Iris pigment epithelial cell (primary cell): ENCODE data around the gene CHERP.
"Not testable (repeated sequence)": the region's sequence is repeated elsewhere in the genome, so short reads cannot be mapped to it uniquely, and the experiment has no call there.

ENCODE experiments used
- DNase-seq: peaks from one replicate; pipeline ENCODE4 v3.0.0-alpha.2; 2011; ENCODE audit warnings: low read depth

CHERP gene

GRCh38 chr19:16543734-16544133 lies 1.5 kb upstream of the CHERP start:
- DNase-seq: not testable (repeated sequence)

GRCh38 chr19:16542910-16543472 lies 754 bp upstream of the CHERP start:
- DNase-seq: peak; percentile 14

- peak; percentile 42 for DNase-seq
These were observed 652 bp downstream of the CHERP start for GRCh38 chr19:16541526-16542044.

- DNase-seq: no peak
These were observed 1.3 kb downstream of the CHERP start for GRCh38 chr19:16540948-16541347.

- DNase-seq: no peak
These were observed 5.1 kb downstream of the CHERP start for GRCh38 chr19:16537111-16537510.

- no peak for DNase-seq
These were observed 6.1 kb downstream of the CHERP start for GRCh38 chr19:16536130-16536529.

- DNase-seq: no peak
These were observed 6.9 kb downstream of the CHERP start for GRCh38 chr19:16535381-16535780.

GRCh38 chr19:16532440-16533234 lies 9.6 kb downstream of the CHERP start:
- no peak for DNase-seq

GRCh38 chr19:16531380-16531669 lies 10.9 kb downstream of the CHERP start:
- DNase-seq: no peak

- no peak for DNase-seq
These were observed 11.5 kb downstream of the CHERP start for GRCh38 chr19:16530540-16531379.

- no peak for DNase-seq
These were observed 12.6 kb downstream of the CHERP start for GRCh38 chr19:16529466-16530144.

- DNase-seq: peak; percentile 23
These were observed 14.2 kb downstream of the CHERP start for GRCh38 chr19:16527971-16528521.

- DNase-seq: no peak
These were observed 14.8 kb downstream of the CHERP start for GRCh38 chr19:16527334-16527935.

- no peak for DNase-seq
These were observed 16.3 kb downstream of the CHERP start for GRCh38 chr19:16525751-16526481.

- DNase-seq: no peak
These were observed 17.1 kb downstream of the CHERP start for GRCh38 chr19:16524991-16525734.

- no peak for DNase-seq
These were observed 19.5 kb downstream of the CHERP start for GRCh38 chr19:16522559-16523377.

- no peak for DNase-seq
These were observed 20.4 kb downstream of the CHERP start for GRCh38 chr19:16521715-16522289.

- no peak for DNase-seq
These were observed 21.1 kb downstream of the CHERP start for GRCh38 chr19:16520986-16521624.
